Transverse colon (tissue), 4 donors: ENCODE results near the gene ATAT1. TPM values are rescaled to one million over a fixed set of nuclear protein-coding genes. Genes with fewer than 3 reads are reported as not detected.
A peak's percentile ranks its signal among the peaks of the same experiment; 100 is the strongest.

Experiments used
- DNase-seq: peaks from one replicate; pipeline ENCODE4 v3.0.0-alpha.2; 2019
- H3K27ac ChIP-seq, 4 donors: fragments of 200-600 bp; sonication (generic); 2 replicates each; pipeline ENCODE4 v1.5.1; 2016 to 2018; ENCODE audit warnings: inconsistent platforms in 4 of 4
- H3K27me3 ChIP-seq: fragments of 200-600 bp; sonication (generic); 2 replicates; pipeline ENCODE4 v1.5.1; 2017; ENCODE audit warnings: inconsistent platforms
- H3K36me3 ChIP-seq, 4 donors: fragments of 200-600 bp; sonication (generic); 2 replicates each; pipeline ENCODE4 v1.5.1; 2017 to 2019; ENCODE audit warnings: inconsistent platforms in 4 of 4
- H3K4me1 ChIP-seq, 4 donors: fragments of 200-600 bp; sonication (generic); 2 replicates each; pipeline ENCODE4 v1.5.1; 2017 to 2020; ENCODE audit warnings: inconsistent platforms in 4 of 4
- H3K4me3 ChIP-seq, 4 donors: fragments of 200-600 bp; sonication (generic); 1 replicate in 1 of 4; 2 replicates in 3 of 4; pipeline versions ENCODE4 v1.5.1 to v1.6.1; 2017 to 2019; ENCODE audit warnings: inconsistent platforms in 4 of 4
- H3K9me3 ChIP-seq, 2 donors: fragments of 200-600 bp; sonication (generic); 2 replicates each; pipeline ENCODE4 v1.5.1; 2017 to 2019; ENCODE audit warnings: inconsistent platforms in 2 of 2
- CTCF ChIP-seq, 5 experiments: fragments of 200-600 bp in 3 of 5; fragments of 450-650 bp in 2 of 5; sonication (generic) in 3 of 5; IDR thresholded peaks; 1 replicate in 2 of 5; 2 replicates in 3 of 5; pipeline ENCODE4 v1.5.1; 2016 to 2017; ENCODE audit warnings: antibody characterized with exemption in 5 of 5, inconsistent platforms in 3 of 5, mild to moderate bottlenecking in 2 of 5, moderate library complexity in 1 of 5
- EP300 ChIP-seq: sonication (generic); formaldehyde crosslinking; IDR thresholded peaks from one replicate; pipeline ENCODE4 v1.6.1; 2017; ENCODE audit warnings: antibody characterized with exemption, low read depth
- POLR2A ChIP-seq: fragments of 450-650 bp; IDR thresholded peaks from one replicate; pipeline ENCODE4 v1.6.1; 2016; ENCODE audit warnings: antibody characterized with exemption, mild to moderate bottlenecking, moderate library complexity
- POLR2AphosphoS5 ChIP-seq, 3 donors: sonication (generic); formaldehyde crosslinking; IDR thresholded peaks; one replicate each; pipeline ENCODE4 v1.6.1; 2016; ENCODE audit warnings: antibody characterized with exemption in 3 of 3
- WGBS, 2 donors: methylation state at CpG; one replicate each; pipeline ENCODE4 v1.1.5; 2018; ENCODE audit warnings: low coverage in 1 of 2; 5-methylcytosine and 5-hydroxymethylcytosine counted together
- in situ Hi-C, 4 donors: fragments of 200-750 bp; cut with MboI; loops; one replicate each; pipeline versions ENCODE4 v1.15.0 to v1.15.1; 2017; ENCODE audit warnings: low sequenced_read_pairs in 3 of 4, low pct_ligation_motif_present in 1 of 4, low pct_unique_long_range_greater_than_20kb in 1 of 4
- intact Hi-C: fragments of 100-400 bp; cut with DNase I; formaldehyde crosslinking; loops from one replicate; pipeline ENCODE4 v1.15.1; 2023; ENCODE audit warnings: low total_unique reads
- total RNA-seq, 4 donors: library from RNA; depleted of rRNA; stranded (reverse); fragments of >200 nt; gene quantifications; one replicate each; pipeline ENCODE4 v1.1.0, GENCODE V29; 2016

ATAT1 gene
- total RNA-seq, 4 donors from 2014 or later, result 10.6 to 174 (median 22.2) TPM

- peaks cover 14 to 51% (median 39%) of the 10 kb centered on the region in 4 donors for H3K4me1 ChIP-seq
- H3K4me3 ChIP-seq, result peak overlapping the region; percentile 53 to 76 (median 68)
- H3K27me3 ChIP-seq, result no peaks in the 10 kb centered on the region
- in situ Hi-C loops (no loop called here), intact Hi-C loops (loop anchor here (5.0 kb wide), 2 partner anchors 71 to 106 kb away; partner anchors contain the start of genes PPP1R18 and TUBB)
- H3K36me3 ChIP-seq, result peaks cover 0 to 25% (median 12%) of the 10 kb centered on the region in 4 donors
- DNase-seq, result no peak
- H3K27ac ChIP-seq, result peak overlapping the region; percentile 94 to 98 (median 96)
- TF ChIP-seq CTCF (IDR thresholded peaks at IDR 0.05), result peak in 1 of 5 experiments; percentile 6
- peak; percentile 34 to 82 (median 64) for TF ChIP-seq POLR2AphosphoS5 (IDR thresholded peaks at IDR 0.05)
- TF ChIP-seq EP300, result no peak
- TF ChIP-seq POLR2A, result no peak
- 0% methylated on average over 10 of the region's 10 CpGs for WGBS, 2 donors
- H3K9me3 ChIP-seq, result no peaks in the 10 kb centered on the region
Observed at GRCh38 chr6:30615958-30616810, 10.5 kb upstream of the ATAT1 start.

GRCh38 chr6:30616811-30617564 lies 9.7 kb upstream of the ATAT1 start, which contains the start of gene PPP1R10:
Gene PPP1R10, minus strand, starts transcription at chr6:30617243. Its CDS starts 7,299 bp downstream, at chr6:30609944.
- intact Hi-C loops, result loop anchor here (5.0 kb wide), 2 partner anchors 70 to 105 kb away; partner anchors contain the start of genes PPP1R18 and TUBB
- Histone ChIP-seq H3K9me3 (no peaks in the 10 kb centered on the region), H3K4me3 (peak within 1 kb of the TSS; percentile 63 to 76 (median 70)), H3K4me1 (peaks cover 14 to 43% (median 36%) of the 10 kb centered on the region in 4 donors), H3K27ac (peak within 1 kb of the TSS; percentile 94 to 98 (median 96)), H3K27me3 (no peaks in the 10 kb centered on the region), H3K36me3 (peaks cover 0 to 33% (median 16%) of the 10 kb centered on the region in 4 donors)
- TF ChIP-seq POLR2A (peak; percentile 100), POLR2AphosphoS5 (IDR thresholded peaks at IDR 0.05) (peak; percentile 100), EP300 (no peak)
- in situ Hi-C loops, result no loop called here
- peak; percentile 99 for DNase-seq
- 0% methylated on average over 14 to 40 of the region's 40 CpGs for WGBS, 2 donors

- in situ Hi-C loops (no loop called here), intact Hi-C loops (loop anchor here (5.0 kb wide), 2 partner anchors 70 to 105 kb away; partner anchors contain the start of genes PPP1R18 and TUBB)
- Histone ChIP-seq H3K27ac (peak within 1 kb of the TSS; percentile 94 to 98 (median 96)), H3K9me3 (no peaks in the 10 kb centered on the region), H3K4me3 (peak within 1 kb of the TSS; percentile 63 to 76 (median 70)), H3K27me3 (no peaks in the 10 kb centered on the region), H3K4me1 (peaks cover 14 to 36% (median 32%) of the 10 kb centered on the region in 4 donors), H3K36me3 (peaks cover 0 to 39% (median 19%) of the 10 kb centered on the region in 4 donors)
- TF ChIP-seq CTCF (IDR thresholded peaks at IDR 0.05), result no peak
- peak; percentile 91 to 93 (median 93) for TF ChIP-seq POLR2AphosphoS5 (IDR thresholded peaks at IDR 0.05)
- no peak for TF ChIP-seq EP300
- TF ChIP-seq POLR2A, result peak; percentile 46
- DNase-seq, result peak; percentile 98
- 0 to 1% methylated on average over 1 to 34 of the region's 34 CpGs for WGBS, 2 donors
Observed at GRCh38 chr6:30617565-30618269, 9.0 kb upstream of the ATAT1 start, which contains the start of gene MRPS18B. Gene MRPS18B, plus strand, starts transcription at chr6:30617840. Its CDS starts 26 bp downstream, at chr6:30617866.

- peaks cover 0 to 45% (median 22%) of the 10 kb centered on the region in 4 donors for H3K36me3 ChIP-seq
- in situ Hi-C loops (no loop called here), intact Hi-C loops (loop anchor here (5.0 kb wide), 2 partner anchors 69 to 104 kb away; partner anchors contain the start of genes PPP1R18 and TUBB)
- DNase-seq, result peak; percentile 57
- peak overlapping the region; percentile 93 to 98 (median 94) for H3K27ac ChIP-seq
- WGBS, 2 donors, result 8 to 12% methylated on average over 8 of the region's 8 CpGs
- peak overlapping the region; percentile 43 to 71 (median 66) for H3K4me3 ChIP-seq
- H3K4me1 ChIP-seq, result peaks cover 13 to 30% (median 26%) of the 10 kb centered on the region in 4 donors
- H3K27me3 ChIP-seq, result no peaks in the 10 kb centered on the region
- TF ChIP-seq POLR2AphosphoS5 (IDR thresholded peaks at IDR 0.05), result peak; percentile 22 to 72 (median 63)
- TF ChIP-seq POLR2A, result peak; percentile 35
- no peak for TF ChIP-seq CTCF (IDR thresholded peaks at IDR 0.05)
- TF ChIP-seq EP300, result no peak
- no peaks in the 10 kb centered on the region for H3K9me3 ChIP-seq
Observed at GRCh38 chr6:30618270-30618797, 8.3 kb upstream of the ATAT1 start.
